GM12875 (cell line): ENCODE data around the gene TCF21.

ENCODE experiments used
- H3K4me3 ChIP-seq: one replicate; pipeline ENCODE4 v1.5.1; 2011; ENCODE audit warnings: low read depth, low read length, control low read depth
- TF ChIP-seq, protein P1 (sequence below): IDR thresholded peaks from 2 replicates; pipeline ENCODE4 v1.5.1; 2011; ENCODE audit warnings: low read depth, mild to moderate bottlenecking, control low read depth, inconsistent platforms, low read length, moderate library complexity, borderline replicate concordance; ENCODE audit not compliant: insufficient read depth

TCF21 gene

DNA sequence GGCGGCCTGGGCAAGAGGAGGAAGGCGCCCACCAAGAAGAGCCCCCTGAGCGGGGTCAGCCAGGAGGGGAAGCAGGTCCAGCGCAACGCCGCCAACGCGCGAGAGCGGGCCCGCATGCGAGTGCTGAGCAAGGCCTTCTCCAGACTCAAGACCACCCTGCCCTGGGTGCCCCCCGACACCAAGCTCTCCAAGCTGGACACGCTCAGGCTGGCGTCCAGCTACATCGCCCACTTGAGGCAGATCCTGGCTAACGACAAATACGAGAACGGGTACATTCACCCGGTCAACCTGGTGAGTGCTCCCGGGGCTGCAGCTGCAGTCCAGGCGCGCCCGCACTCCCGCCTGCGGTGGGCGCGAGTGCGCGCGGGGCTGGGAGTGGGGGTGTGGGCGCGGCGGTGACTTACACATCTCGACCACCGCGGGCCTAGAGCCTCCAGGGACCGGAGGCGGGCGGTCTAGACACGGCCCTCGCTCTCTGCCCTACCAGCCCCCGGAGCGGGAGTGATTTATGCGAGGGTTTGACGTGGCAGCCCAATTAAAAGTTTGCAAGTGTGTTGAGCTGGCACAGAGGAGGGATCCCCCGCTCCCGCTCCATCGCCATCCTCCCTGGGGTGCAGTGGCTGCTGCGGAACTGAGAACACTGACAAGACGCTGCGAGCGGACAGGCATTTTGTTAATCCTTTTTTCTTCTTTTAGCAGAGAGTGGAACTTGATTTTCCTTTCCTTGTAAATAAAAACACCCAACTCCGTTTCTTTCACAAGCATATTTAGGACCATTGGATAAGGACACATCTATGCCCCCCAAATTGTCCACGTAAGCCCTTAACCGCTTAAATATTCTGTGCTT, 867 bp downstream of the TCF21 start:
- TF ChIP-seq, protein P1, sequence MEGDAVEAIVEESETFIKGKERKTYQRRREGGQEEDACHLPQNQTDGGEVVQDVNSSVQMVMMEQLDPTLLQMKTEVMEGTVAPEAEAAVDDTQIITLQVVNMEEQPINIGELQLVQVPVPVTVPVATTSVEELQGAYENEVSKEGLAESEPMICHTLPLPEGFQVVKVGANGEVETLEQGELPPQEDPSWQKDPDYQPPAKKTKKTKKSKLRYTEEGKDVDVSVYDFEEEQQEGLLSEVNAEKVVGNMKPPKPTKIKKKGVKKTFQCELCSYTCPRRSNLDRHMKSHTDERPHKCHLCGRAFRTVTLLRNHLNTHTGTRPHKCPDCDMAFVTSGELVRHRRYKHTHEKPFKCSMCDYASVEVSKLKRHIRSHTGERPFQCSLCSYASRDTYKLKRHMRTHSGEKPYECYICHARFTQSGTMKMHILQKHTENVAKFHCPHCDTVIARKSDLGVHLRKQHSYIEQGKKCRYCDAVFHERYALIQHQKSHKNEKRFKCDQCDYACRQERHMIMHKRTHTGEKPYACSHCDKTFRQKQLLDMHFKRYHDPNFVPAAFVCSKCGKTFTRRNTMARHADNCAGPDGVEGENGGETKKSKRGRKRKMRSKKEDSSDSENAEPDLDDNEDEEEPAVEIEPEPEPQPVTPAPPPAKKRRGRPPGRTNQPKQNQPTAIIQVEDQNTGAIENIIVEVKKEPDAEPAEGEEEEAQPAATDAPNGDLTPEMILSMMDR: no peak
- no peak overlapping the region for H3K4me3 ChIP-seq

DNA sequence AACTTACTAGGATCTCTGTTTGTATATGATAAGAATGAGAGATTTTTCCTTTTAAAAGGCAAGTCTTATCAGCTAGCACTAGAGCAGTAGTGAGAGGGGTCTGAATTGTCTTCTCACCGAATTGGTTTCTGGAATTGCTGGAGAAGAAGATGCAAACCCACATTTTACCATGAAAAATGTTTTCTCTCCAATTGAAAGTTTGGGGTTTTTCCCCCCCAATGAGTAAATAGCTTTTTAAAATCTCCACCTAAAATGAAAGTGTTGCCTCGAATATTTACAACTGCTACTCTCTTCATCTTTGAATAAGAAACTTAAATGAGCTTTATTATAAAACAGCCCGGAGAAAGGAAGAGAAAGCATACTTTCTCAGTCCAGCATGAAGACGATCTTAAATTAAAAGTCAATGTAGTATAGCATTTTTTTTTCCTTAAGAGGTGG, 1.8 kb downstream of the TCF21 start:
- no peak overlapping the region for H3K4me3 ChIP-seq
- TF ChIP-seq, protein P1: no peak

DNA sequence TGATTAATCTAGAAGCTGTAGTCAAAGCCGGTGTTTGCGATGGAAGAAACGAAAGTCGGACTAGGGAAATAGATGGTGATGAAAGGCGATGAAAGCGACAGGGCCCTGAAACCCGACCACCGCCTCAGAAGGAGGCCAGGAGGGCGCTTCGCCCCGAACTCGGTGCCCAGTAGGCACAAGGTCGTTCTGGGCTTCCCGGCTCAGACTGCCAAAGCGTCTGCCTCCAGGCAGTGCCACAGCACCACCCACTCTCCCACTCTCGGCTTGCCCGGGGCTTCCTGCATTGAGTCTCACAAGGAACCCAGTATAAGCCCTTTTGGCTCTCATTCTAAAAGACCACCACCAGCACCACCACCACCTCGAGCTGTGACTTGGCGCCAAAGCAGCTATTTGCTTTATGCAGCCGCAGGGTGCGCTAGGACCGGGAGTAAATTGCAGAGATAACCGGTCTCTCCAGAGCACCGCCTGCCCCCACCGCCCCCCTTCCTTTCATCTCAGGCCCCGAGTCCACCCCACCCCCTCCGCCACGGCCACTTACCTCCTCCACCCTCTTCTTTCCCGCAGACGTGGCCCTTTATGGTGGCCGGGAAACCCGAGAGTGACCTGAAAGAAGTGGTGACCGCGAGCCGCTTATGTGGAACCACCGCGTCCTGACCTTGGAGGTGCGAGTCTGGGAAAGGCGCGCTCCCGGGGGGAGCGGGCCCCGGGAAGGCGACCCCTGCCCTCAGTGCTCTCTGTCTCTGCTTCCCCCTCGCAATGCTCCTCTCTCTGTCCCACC, 2.4 kb downstream of the TCF21 start:
- no peak overlapping the region for H3K4me3 ChIP-seq

DNA sequence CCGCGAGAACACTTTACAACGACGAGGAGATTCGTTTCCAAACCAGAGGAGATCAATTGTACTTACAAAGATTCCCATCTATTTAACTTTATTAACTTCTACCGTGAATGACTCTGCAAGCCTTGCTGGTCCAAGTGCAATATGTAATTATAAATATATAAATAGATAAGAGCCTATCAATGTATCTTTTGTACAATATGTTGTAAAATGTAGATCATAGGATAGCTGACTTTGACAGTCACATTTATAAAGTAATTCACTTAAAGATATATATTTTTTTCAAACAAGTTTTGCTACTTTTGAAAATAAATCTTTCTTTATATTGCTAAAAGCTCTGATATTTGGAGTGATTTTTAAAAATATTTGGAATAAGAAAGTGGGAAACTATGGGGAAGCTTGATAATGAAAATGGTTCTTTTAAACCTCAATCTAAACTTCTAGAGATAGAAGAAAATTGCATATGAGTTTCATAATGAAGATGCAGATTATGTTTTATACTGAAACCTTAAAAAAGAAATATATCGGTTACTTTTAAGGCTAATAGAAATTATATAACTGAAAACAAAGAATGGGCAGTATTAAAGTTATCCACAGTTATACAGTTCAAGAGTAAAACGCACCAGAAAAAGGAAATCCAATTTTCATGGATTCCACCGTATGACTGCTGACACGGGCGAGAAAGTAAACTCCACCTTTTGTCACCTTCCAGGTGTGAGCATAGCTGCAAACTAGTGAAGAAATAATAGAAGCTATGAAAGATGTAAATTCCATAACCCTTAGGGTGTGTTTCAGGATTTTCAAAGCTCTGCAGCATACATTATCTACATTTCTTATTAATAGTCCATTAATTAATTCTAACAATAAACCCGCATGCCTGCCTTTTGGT, 3.3 kb downstream of the TCF21 start:
- TF ChIP-seq, protein P1: no peak
- H3K4me3 ChIP-seq: no peak overlapping the region

More for the DNA sequence above, 2.4 kb downstream of the TCF21 start:
- TF ChIP-seq, protein P1: no peak

DNA sequence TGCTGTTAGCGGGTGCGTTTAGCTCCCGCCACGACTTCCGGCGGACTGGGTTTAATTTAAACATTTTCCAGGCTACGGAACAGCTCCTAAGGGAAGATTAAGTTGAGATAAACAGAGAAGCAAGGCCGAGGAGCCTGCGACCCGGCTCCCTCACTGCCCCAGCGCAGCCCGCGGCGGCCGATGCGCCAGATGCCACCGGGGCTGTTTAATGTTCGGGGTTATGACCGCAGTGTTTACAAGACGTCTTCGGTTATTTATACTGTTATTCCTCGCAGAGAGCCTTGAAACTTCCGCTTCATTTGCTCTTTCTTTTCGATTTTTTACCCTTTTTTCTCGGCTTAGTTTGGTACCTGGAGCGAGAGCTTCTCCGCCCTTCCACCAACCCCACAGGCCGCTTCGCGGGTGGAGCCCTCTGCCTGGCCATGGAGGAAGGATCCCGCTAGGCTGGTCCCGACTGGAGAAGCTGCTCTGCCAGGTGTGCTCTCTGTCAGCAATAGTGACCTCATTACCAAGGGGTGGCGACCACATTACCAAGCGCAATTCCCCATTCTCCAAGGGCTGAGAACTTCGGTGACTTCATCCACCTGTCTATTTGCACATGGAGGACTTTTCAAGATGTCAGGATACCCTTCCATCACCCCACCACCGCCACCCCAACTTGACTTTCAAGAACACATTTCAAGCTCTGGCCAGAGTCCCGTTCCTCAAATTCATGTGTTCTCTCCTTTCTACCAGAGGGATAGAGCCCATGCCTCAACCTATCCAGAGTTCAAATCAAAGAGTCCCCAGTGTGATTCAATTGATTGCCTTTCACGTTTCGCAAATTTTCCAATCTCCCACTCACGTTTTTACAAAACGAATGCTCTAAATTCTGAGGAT, 4.1 kb downstream of the TCF21 start:
- no peak overlapping the region for H3K4me3 ChIP-seq
- TF ChIP-seq, protein P1: no peak

DNA sequence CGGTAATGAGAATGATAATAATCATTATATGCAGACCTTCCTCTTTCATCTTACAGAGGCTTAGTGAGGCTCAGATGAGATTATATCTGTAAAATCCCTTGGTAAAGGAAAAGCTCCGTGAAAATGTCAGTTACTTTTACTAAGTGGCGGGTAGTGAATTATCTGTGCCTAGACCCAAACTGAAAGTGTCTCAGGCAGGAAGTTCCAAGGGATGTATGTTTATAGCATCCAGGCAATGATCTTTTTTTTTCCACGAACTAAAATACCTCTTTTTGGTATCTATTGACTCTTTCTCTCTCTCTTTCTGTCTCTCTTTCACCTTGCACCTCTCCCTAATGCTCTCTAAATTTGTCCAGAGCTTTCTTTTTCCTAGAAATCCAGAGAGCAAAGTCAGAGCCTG, 5.0 kb downstream of the TCF21 start:
- TF ChIP-seq, protein P1: no peak
- H3K4me3 ChIP-seq: no peak overlapping the region
